ENCODE measurements around the gene GABBR2. TPM values are rescaled to one million over a fixed set of nuclear protein-coding genes. Genes with fewer than 3 reads are reported as not detected.

Gene GABBR2
- total and polyA plus RNA-seq, 2 donors (not counting 1 experiment from before 2014, with no cell fraction given) = 0.03 TPM; not detected in 1

- no peak overlapping the region for H3K4me2 ChIP-seq (replicated peaks; ENCODE audit: low read depth, low read length, poor library complexity, severe bottlenecking)
- H3K4me3 ChIP-seq (ENCODE audit: control extremely low read depth in 1 of 5, extremely low read depth in 1 of 5, insufficient read depth in 1 of 5, low read depth in 2 of 5, low read length in 4 of 5) = no peak overlapping the region
- DNase-seq = no peak
- intact Hi-C loops (cut with micrococcal nuclease) = no loop called here
- TF ChIP-seq CTCF (IDR thresholded peaks at IDR 0.05) (no peak), EZH2 (IDR thresholded peaks at IDR 0.05; ENCODE audit: borderline replicate concordance, insufficient read depth, low read depth, low read length, poor library complexity, severe bottlenecking) (no peak)
- no peak overlapping the region for H2AFZ ChIP-seq (ENCODE audit: insufficient read depth, low read depth, low read length, poor library complexity, severe bottlenecking)
- H3K27ac Mint-ChIP-seq = no peak overlapping the region
- H3K27me3 Mint-ChIP-seq = peaks cover 44% of the 10 kb centered on the region
- no peaks in the 10 kb centered on the region for H3K9me3 Mint-ChIP-seq (ENCODE audit: insufficient read depth)
- H3K27ac ChIP-seq (ENCODE audit: low read length in 2 of 2) = no peak overlapping the region
- no peaks in the 10 kb centered on the region for H3K79me2 ChIP-seq (ENCODE audit: control insufficient read depth, insufficient read depth, low read length)
- WGBS (ENCODE audit: insufficient coverage) = 66% methylated on average over 5 of the region's 5 CpGs
- no peaks in the 10 kb centered on the region for H3K36me3 ChIP-seq (replicated peaks in 1 of 2; ENCODE audit: control extremely low read depth in 1 of 2, control insufficient read depth in 1 of 2, extremely low read depth in 1 of 2, insufficient read depth in 2 of 2, low read length in 1 of 2)
- CTCF ChIA-PET = no interaction called here
- peaks cover 0 to 5% (median 0%) of the 10 kb centered on the region in 3 donors for H3K9me3 ChIP-seq (ENCODE audit: control extremely low read depth in 1 of 3, control insufficient read depth in 2 of 3, insufficient read depth in 1 of 3, low read length in 2 of 3)
- no peak for ATAC-seq (ENCODE audit: low read depth)
- POLR2A ChIA-PET = no interaction called here
- no peaks in the 10 kb centered on the region for H3K4me1 ChIP-seq (ENCODE audit: control insufficient read depth in 2 of 2, insufficient read depth in 2 of 2, low read length in 2 of 2)
- H3K9ac ChIP-seq (ENCODE audit: low read length) = no peak overlapping the region
- H4K20me1 ChIP-seq (ENCODE audit: control insufficient read depth, insufficient read depth, low read length, poor library complexity, severe bottlenecking) = no peaks in the 10 kb centered on the region
- H3K4me3 Mint-ChIP-seq = no peak overlapping the region
- peaks cover 0 to 19% (median 3%) of the 10 kb centered on the region in 4 experiments for H3K27me3 ChIP-seq (replicated peaks in 1 of 4; ENCODE audit: control extremely low read depth in 1 of 4, control insufficient read depth in 3 of 4, insufficient read depth in 4 of 4, low read length in 3 of 4)
- H3K4me1 Mint-ChIP-seq = no peaks in the 10 kb centered on the region
These were observed 226.5 kb downstream of the GABBR2 start for GRCh38 chr9:98482226-98482625.

- Histone ChIP-seq H3K9me3 (ENCODE audit: control extremely low read depth in 1 of 3, control insufficient read depth in 2 of 3, insufficient read depth in 1 of 3, low read length in 2 of 3) (peaks cover 0 to 5% (median 0%) of the 10 kb centered on the region in 3 donors), H3K4me3 (ENCODE audit: control extremely low read depth in 1 of 5, extremely low read depth in 1 of 5, insufficient read depth in 1 of 5, low read depth in 2 of 5, low read length in 4 of 5) (no peak overlapping the region), H3K27me3 (replicated peaks in 1 of 4; ENCODE audit: control extremely low read depth in 1 of 4, control insufficient read depth in 3 of 4, insufficient read depth in 4 of 4, low read length in 3 of 4) (peaks cover 0 to 19% (median 3%) of the 10 kb centered on the region in 4 experiments), H3K27ac (ENCODE audit: low read length in 2 of 2) (no peak overlapping the region), H3K9ac (ENCODE audit: low read length) (no peak overlapping the region), H3K4me2 (replicated peaks; ENCODE audit: low read depth, low read length, poor library complexity, severe bottlenecking) (no peak overlapping the region), H2AFZ (ENCODE audit: insufficient read depth, low read depth, low read length, poor library complexity, severe bottlenecking) (no peak overlapping the region), H3K4me1 (ENCODE audit: control insufficient read depth in 2 of 2, insufficient read depth in 2 of 2, low read length in 2 of 2) (no peaks in the 10 kb centered on the region), H3K79me2 (ENCODE audit: control insufficient read depth, insufficient read depth, low read length) (no peaks in the 10 kb centered on the region), H3K36me3 (replicated peaks in 1 of 2; ENCODE audit: control extremely low read depth in 1 of 2, control insufficient read depth in 1 of 2, extremely low read depth in 1 of 2, insufficient read depth in 2 of 2, low read length in 1 of 2) (no peaks in the 10 kb centered on the region), H4K20me1 (ENCODE audit: control insufficient read depth, insufficient read depth, low read length, poor library complexity, severe bottlenecking) (no peaks in the 10 kb centered on the region)
- intact Hi-C loops (cut with micrococcal nuclease) = no loop called here
- H3K27me3 Mint-ChIP-seq = peaks cover 44% of the 10 kb centered on the region
- ChIA-PET POLR2A (no interaction called here), CTCF (no interaction called here)
- no peak for ATAC-seq (ENCODE audit: low read depth)
- H3K27ac Mint-ChIP-seq = no peak overlapping the region
- DNase-seq = no peak
- no peak for TF ChIP-seq CTCF (IDR thresholded peaks at IDR 0.05)
- no peaks in the 10 kb centered on the region for H3K9me3 Mint-ChIP-seq (ENCODE audit: insufficient read depth)
- H3K4me3 Mint-ChIP-seq = no peak overlapping the region
- H3K4me1 Mint-ChIP-seq = no peaks in the 10 kb centered on the region
- no CpG with 5 or more reads among the region's 5 CpGs for WGBS (ENCODE audit: insufficient coverage)
These were observed 227.1 kb downstream of the GABBR2 start for GRCh38 chr9:98481676-98482075.

Measured in B cell (primary cell).